GM21390 (cell line): ENCODE data around the gene DIS3L2.

Experiments
- ATAC-seq: cut with Tn5 transposase; IDR thresholded peaks from one replicate; pipeline ENCODE4 v1.9.1; 2021; ENCODE audit not compliant: unreplicated experiment

Gene DIS3L2

GRCh38 chr2:232255033-232255432 lies 293.5 kb downstream of the DIS3L2 start:
- ATAC-seq: no peak

- ATAC-seq: no peak
Measured at GRCh38 chr2:232260075-232260474, 298.6 kb downstream of the DIS3L2 start.

- ATAC-seq: no peak
Measured at GRCh38 chr2:232261776-232262175, 300.3 kb downstream of the DIS3L2 start.

DNA sequence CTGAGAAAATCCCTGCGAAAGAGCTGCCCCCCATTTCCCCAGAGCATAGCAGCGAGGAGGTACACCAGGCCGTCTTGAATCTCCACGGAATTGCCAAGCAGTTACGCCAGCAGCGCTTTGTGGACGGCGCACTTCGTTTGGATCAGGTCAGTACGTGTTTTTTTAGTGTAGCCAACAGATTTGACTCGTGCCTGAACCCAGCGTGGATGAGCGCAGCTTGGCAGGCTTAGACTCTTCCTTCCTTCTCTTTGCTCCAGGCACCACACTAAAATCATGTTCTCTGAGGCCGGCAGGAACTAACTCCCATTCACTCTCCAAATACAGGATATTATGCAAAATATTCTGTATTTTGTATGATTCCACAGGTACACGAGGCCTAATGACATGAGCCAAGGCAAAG lies 301.8 kb downstream of the DIS3L2 start:
- no peak for ATAC-seq

- no peak for ATAC-seq
Measured at GRCh38 chr2:232264081-232264480, 302.6 kb downstream of the DIS3L2 start.

DNA sequence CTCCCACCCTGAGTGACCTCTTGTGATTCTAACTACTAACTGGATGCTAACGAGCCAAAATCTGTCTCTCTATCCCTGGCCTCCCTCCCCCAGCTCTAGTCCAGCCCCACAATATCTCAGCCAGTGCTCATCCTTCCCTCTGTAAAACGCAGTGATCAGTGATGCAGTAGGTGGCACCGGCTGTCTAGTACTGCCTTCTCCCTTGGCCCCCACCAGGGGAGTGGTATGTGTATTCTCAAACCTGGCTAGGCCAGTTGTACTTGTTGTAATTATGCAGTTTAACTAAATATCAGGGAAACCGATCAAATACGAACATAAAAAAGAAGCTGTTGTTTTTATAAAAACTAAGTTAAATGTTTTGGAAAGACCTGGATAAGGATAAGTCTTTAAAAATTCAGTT lies 303.8 kb downstream of the DIS3L2 start:
- ATAC-seq: no peak

DNA sequence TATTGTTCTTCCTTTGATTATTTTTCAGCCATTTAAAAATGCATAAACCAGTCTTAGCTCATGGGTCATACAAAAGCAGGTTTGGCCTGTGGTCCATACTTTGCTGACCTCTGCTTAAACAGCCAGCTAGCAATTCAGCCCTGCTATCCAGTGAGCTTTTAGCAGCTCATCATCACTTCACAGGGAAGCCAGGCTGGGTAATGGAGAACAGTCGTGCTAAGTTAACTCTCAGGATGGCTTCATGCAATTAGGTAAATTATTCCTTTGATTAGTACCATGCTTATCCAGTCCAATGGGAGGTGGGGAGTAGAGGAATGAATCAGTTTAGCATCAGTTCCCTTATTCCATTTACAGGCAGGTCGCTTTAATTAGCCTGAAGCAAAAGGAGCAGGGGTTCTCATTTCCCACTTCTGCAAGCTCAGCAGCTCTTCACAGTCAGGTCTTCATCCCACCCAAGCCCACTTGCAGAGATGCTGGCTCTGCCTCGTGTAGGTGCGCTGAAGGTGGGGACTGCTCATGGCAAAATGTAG lies 307.2 kb downstream of the DIS3L2 start:
- no peak for ATAC-seq

DNA sequence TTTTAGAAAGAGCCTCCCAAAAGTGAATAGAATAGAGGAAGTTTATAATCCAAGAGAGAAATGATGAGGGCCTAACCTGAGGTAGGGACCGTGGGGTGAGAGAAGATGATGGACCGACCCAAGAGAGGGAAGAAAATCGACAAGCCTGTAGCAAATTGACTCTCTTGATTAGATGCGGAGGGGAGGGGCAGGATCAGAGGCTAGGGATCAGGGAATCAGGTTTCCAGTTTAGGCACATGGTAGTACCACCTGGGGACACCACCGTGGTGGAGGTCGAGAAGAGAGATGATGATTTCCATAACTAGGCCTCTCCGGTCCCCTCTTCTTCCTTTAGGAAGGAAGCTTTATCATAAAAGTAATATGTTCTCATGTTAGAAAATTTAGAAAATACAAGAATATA lies 308.4 kb downstream of the DIS3L2 start:
- no peak for ATAC-seq

DNA sequence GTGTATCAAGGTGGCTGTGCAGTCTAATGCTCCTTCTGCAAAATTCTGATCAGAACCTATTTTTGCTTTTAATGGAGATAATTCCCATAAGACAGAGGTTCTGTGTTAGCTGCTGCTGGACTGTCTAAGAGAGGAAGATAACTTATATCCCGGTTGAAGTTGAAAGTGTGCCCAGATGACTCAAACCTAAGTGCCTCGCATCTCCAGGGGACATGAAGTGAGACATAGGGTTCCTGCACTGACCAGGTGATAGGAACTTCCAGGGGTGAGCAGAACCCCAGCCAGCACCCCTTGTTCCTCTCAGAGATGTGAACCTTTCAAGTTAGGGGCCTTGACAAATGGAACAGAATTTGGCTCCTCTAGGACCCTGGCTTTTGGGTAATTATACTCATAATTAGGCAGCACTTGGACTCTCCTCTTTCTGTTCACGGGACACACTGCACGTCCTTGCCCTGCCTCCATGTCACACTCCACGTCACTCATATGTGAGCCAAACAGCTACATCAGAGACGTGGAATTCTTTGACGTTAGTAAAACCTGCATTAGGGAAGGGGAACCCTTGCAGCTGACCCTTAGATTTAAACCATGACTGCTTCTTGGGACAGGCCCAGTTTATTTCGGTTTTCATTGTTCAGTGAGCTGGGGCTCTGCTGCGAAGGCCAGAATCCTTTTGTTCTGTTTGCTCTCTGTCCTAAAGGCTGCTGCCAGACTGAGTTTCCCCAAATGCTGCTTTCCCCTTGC lies 312.6 kb downstream of the DIS3L2 start:
- ATAC-seq: no peak

GRCh38 chr2:232275670-232276069 lies 314.2 kb downstream of the DIS3L2 start:
- no peak for ATAC-seq

DNA sequence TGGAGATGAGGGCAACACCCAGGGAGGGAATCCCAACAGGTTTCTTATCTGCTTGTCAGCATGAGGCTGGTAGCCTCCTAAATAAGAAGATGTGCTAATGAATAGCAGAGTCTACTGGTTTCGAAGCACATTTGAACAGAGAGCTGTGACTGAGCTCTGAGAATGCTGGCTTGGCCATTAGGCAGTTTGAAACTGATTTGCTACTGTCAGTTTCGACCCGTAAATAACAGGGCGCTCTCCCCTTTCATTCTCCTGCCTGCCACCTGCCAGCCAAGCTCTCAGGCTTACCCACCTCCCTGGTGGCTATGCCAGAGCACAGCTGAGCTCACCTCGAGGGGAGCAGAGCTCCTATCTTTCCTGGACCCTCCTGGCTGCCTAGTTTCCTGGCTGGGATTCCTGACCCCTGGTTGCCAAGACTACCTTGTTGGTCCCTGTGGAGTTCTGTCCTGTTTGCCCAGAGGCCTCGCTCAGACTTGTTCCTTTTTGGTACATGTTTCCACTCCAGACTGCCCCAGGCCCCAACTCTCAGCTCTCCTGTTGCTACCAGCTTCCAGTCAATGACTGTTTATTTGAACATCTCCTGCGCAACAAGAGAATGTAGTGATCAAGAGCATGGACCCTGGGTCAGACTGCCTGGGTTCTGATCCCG lies 314.7 kb downstream of the DIS3L2 start:
- no peak for ATAC-seq

DNA sequence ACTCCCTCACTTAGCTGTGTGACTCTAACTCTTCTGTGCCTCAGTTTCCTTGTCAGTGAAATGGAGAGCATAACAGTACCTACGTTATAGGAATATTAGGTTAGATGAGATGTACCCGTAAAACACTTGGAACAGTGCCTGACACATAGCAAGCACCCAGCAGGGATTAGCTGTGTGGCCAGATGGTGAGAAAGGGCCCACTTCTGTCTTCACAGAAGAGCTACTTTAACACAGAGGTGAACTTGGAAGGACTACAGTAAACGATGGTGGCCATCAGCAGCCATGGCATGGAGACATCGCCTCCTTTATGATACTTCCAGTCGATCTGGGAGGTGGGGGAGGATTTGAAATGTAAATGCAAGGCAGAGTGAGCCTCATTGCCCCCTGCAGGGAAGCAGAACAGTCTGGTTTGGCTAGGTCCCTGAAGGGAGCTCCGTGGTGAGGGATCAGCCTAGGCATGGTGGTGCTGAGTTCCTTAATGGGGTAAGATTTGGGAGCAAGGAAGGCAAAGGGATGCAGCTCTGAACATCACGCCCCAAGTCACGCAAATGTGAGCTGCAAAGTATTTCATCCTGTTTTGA lies 315.3 kb downstream of the DIS3L2 start:
- ATAC-seq: no peak

DNA sequence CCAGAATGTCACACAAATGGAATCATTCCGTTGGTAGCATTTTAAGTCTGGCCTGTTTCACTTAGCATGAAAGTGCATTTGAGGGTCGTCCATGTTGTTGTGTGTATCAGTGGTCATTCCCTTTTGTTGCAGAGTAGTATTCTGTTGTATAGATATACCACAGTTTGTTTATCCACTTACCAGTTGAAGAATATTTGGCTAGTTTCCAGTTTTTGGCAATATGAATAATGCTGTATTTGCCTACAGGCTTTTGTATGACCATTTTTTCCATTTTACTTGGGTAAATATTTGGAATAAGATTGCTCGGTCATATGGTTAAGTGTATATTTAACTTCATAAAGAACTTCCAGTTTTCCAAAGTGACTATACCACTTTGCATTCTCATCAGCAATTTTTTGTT lies 317.0 kb downstream of the DIS3L2 start:
- ATAC-seq: no peak

DNA sequence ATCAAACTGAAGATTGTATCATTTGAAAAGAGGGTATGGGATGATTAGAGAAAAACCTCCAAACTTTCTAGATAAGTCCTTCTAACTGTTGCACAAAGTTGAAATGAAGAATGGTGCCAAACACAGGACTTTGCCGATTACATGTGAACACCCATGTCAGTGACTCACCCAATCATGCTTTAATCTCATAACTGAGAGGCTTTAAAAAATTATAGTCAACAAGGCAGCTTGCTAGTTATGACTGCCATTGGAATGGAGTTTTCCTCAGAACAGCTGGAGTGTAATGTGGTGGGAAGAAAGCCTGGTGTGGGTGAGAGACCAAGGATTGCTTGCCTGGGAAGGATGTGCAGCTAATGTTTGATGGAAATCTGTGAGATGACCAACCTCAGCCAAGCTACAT lies 318.8 kb downstream of the DIS3L2 start:
- no peak for ATAC-seq

GRCh38 chr2:232281858-232282507 lies 320.5 kb downstream of the DIS3L2 start:
- no peak for ATAC-seq

DNA sequence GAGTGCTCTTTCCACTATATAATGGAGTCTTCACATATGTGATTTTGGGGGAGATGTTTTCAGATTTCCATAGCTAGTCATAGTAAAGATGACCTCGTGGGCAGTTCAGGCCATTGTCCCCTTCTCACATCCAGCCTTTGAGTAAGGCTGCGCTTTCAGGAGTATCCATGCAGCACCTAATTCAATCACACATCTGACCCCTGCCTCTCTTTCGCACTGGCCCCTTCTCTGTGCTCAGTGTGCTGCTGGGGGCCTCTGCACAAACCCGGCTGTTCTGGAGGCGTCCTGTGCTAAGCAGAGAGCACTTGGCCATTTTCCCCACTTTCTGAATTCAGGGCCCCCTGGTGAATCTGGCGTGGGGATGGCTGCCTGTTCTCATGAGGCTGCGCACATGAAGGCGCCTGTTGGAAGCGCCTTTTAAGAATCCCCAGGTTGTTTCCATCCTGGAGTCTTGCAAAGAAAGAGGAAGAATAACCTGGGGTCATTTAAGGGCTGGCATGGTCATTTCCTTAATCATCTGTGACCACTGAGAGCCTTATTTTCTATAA lies 321.1 kb downstream of the DIS3L2 start:
- no peak for ATAC-seq

DNA sequence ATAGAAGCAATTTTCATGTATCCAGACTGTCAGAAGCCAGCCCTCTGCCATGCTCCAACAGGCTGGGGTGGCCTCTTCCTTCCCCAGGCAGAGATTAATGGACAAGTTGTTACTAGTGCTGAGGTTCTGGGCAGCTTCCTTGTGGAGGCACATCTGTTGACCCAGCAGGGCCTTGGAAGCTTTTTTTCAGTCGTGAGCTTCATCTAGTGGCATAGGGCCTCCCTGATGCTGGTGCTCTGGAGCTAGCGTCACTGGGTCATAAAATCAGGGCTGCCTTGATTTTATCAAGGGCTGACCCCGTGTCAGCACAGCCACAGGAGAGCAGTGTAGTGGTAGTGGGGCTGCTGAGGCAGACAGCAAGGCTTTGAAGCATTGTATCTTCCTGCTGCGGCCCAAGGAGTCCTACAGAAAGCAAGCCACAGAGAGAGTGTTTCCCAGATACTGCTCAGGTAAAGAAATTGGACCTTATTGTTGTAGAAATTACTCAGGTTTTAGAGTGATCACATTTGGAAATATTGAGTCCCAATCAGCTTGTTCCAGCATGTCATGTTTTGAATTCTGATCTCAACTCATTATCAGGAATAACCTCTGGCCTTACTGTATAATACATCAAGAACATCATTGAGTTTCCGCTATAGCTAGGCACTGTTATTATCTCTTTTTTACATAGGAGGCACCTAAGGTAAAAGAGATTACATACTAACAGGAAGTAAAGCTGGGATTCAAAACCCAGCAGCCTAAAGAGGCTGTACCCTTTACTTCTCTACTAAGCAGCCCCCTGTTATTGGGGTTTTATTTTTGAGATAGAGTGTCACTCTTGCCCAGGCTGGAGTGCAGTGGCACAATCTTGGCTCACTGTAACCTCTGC lies 324.7 kb downstream of the DIS3L2 start:
- no peak for ATAC-seq

DNA sequence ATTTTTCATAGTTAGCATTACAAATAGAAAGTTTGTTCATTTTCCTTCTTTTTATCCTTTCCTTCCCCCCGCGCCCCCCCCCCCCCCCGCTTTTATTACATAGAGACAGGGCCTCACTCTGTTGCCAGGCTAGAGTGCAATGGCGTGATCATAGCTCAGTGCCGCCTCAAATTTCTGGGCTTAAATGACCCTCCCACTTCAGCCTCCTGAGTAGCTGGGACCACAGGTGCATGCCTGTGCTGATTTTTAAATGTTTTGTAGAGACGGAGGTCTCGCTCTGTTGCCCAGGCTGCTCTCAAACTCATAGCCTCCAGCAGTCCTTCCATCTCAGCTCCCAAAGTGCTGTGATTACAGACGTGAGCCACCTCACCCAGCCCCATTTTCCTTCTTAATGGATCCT lies 325.8 kb downstream of the DIS3L2 start:
- ATAC-seq: no peak

DNA sequence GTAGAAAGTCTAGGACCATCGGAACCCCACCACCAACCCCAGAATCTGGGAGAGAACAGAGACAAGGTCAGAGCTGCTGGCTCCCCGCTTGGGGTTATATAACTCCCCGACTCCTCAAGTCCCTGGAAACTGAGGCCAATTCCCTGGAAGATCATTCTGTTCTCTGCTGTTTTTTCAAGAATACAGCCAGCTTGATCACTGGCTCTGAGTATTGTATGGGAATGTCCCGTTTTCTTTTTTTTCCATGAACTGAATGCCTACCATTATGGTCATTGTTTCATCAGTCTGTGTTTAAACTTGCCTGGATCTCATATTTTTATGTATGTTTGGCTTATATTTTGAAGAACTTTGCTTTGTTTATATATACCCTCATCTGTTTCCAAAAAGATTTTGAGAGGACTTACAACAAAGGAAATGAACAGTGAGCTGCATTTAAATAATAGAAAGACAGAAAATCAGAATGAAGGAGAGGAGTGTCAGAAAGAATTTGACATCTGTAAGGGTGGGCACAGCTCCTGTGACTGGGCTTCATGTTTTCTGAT lies 327.0 kb downstream of the DIS3L2 start:
- no peak for ATAC-seq

GRCh38 chr2:232290668-232291067 lies 329.2 kb downstream of the DIS3L2 start:
- ATAC-seq: no peak
